NCI-H1694 treated with DMSO at 0.1 percent for 48 hours (cell line): Measurements from ENCODE around the gene RPS13.
"Not testable (repeated sequence)": the region's sequence is repeated elsewhere in the genome, so short reads cannot be mapped to it uniquely, and the experiment has no call there.

Experiments
- DNase-seq: peaks from one replicate; lab custom pipeline; 2025; lab: John Stamatoyannopoulos, UW

The RPS13 gene

DNA sequence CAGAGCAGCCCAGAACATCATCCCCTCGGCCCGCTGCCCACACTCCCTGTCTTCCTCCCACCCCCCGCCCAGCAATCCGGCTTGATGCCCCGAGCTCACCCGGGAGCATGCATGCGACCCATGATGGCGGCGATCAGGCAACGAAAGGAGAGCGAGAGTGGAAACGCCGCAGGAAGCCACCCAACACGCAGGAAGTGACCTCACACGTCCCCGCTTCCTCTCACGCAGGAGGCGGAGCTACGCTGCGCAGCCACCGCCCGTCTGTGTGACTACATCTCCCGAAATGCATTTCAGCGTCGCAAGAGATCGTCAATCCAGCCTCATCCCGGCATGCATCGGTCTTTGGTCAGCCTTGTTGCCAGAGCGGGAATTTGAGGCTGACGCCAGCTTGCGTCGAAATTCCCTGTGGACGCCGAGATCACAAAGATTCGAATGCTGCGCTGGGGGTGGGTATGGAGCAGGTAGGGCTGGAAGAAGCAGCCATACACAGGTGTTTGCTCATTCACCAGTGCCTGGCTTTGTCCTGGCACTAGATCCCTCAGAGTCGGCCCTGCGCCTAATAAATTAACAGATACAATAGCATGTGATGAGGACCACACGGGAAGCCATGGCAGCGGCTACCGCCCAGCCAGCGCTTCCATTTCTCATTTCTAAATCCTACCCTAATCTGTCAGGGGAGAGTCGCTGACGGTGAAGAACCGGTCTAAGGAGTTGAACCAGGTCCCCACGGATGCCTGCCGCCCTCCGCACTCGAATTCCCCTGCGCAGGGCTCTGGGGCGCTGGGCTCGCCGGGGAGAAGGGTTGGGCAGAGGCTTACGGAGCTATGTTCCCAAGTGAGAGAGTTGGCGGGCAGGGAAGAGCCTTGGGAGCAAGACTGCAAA is at the start of gene RPS13:
RPS13 (minus strand) TSS at position 148 of the 882 bp plus-strand sequence; CDS start at position 122, 26 bp downstream.
- peak; percentile 96 for DNase-seq

DNA sequence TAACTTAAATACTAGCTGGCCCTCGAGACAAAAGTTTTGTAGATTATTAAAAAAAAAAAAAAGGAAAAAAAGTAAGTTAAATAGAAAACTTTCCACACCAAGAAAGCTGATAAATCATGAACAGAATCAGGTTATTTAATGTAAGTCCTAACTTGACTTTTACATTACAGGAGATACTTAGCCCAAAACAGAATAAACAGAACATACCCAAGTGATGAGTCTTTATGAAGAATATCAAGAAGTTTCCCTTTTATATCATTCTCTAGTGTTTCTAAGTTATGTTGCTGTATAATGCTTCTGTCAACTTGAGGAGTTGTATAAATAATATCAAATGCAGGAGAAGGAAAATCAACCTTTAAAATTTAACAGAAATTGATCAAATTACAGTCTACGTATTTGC is 44.5 kb upstream of the RPS13 start:
- DNase-seq, result no peak

DNA sequence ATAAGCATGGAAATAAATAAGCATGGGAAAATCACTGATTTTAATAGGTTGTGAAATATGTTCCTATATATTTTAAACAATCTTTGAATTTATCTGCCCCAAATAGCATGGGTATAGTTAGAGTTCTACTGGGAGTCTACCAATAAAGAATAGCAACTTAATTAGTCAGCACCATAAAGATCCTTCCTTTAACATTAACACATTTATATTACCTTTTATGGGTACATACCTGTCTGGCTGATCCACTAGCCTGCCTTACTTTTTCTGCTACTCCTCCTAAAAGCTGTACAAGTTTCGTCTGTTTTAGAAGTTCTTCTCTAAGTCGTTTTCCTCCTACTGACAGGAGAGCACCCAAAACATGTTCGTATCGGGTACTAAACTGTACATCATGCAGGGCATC is 39.8 kb upstream of the RPS13 start:
- no peak for DNase-seq

DNA sequence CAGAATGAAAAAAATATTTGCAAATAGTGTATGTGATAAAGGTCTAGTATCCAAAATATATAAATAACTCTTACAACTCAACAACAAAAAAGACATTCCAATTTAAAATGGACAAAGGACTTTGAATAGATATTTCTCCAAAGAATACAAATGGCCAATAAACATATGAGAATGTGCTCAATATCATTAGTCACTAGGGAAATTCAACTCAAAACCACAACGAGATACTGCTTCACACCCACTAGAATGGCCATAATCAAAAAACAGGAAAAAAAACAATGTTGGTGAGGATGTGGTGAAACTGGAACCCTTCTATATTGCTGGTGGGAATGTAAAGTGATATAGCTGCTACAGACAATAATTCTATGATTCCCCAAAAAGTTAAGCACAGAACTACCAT is 38.6 kb upstream of the RPS13 start:
- no peak for DNase-seq

DNA sequence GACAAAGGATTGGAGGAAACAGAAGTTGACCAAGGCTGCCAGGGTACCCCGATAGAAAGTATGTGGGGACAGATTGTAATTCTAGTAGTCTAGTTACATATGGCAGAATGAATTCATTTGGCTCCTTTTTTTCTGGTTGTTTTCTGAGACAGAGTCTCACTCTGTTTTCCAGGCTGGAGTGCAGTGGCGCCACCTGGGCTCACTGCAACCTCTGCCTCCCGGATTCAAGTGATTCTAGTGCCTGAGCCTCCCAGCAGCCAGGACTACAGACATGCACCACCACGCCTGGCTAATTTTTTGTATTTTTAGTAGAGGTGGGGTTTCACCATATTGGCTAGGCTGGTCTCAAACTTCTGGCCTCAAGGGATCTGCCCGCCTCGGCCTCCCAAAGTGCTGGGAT is 30.3 kb upstream of the RPS13 start:
- not testable (repeated sequence) for DNase-seq

DNA sequence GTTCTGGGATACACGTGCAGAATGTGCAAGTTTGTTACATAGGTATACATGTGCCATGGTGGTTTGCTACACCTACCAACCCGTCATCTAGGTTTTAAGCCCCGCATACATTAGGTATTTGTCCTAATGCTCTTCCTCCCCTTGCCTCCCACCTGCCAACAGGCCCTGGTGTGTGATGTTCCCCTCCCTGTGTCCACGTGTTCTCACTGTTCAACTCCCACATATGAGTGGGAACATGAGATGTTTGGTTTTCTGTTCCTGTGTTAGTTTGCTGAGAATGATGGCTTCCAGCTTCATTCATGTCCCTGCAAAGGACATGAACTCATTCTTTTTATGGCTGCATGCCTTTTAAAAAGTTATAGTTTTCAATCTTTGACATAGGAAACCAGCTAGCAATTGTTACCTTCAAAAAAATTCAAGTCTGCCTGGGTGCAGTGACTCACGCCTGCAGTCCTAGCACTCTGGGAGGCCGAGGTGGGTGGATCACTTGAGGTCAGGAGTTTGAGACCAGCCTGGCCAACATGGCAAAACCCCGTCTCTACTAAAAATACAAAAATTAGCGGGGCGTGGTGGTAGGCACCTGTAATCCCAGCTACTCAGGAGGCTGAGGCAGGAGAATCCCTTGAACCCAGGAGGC is 28.1 kb upstream of the RPS13 start:
- not testable (repeated sequence) for DNase-seq

DNA sequence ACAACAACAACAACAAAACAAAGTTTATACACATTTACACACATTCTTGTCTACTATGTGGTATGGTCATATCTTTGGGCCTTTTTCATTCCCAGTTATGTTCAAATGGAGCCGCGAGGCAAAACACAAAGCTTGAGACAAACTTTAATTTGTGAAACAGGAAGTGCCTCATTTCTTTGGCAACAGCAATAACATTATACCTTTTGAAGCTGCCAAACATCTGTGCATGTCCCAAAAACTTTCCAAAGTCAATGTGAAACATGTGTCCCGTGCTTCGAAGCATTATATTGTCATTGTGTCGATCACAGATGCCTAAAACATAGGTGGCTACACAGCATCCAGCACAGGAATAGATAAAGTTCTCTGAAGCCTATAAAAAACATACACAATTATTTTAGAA is 25.0 kb upstream of the RPS13 start:
- no peak for DNase-seq

DNA sequence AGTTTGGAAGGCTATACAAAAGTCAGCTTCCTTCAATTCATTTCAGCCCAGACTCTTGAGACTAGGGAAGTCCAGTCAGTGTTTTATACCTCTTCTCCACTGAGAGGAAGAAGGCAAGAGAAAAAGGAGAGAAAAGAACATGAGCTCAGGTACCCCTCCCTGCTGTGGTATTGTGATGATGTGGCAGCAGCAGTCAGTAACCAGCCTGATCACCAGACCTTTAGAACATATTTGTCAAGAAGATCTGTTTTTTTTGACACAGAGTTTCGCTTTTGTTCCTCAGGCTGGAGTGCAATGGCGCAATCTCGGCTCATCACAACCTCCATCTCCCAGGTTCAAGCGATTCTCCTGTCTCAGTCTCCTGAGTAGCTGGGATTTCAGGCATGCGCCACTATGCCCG is 21.2 kb upstream of the RPS13 start:
- DNase-seq, result no peak

DNA sequence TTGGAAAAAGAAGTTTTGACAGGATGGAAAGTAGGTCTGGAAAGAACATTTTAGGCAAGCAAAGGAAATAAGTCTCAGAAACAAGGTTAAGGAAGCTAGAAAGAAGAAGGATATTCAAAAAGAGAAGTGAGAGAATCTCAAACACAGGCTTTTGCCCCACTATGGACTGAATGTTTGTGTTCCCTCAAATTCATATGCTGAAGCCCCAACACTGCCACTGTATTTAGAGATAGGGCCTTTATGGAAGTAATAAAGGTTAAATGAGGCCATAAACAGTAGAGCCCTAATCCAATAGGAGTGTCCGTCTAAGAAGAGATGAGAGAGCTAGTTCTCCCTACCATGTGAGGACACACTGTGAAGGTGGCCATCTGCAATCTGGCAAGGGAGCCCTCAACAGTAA is 20.6 kb upstream of the RPS13 start:
- DNase-seq, result no peak

DNA sequence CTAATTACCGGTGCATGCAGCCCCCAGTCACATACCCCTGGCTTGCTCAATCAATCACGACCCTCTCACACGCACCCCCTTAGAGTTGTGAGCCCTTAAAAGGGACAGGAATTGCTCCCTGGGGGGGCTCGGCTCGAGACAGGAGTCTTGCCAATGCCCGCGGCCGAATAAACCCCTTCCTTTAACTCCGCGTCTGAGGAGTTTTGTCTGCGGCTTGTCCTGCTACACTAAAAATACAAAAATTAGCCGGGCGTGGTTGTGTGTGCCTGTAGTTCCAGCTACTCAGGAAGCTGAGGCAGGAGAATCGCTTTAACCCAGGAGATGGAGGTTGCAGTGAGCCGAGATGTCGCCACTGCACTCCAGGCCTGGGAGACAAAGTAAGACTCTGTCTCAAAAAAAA is 8.5 kb upstream of the RPS13 start:
- DNase-seq, result not testable (repeated sequence)

DNA sequence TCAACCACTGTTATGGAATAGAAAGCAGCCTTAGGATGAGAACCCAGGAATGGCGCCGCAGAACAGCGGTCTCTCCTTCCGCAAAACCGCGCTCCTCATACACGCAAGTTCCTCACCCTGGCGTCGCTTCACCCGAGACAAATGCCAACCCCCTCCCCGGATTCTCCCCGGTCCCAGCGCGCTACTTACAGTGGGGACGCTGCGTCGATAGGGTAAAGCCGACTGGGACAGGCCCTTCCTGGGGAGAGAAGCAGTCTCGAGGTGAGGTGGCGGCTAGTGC is 287 bp downstream of the RPS13 start:
- DNase-seq, result no peak

DNA sequence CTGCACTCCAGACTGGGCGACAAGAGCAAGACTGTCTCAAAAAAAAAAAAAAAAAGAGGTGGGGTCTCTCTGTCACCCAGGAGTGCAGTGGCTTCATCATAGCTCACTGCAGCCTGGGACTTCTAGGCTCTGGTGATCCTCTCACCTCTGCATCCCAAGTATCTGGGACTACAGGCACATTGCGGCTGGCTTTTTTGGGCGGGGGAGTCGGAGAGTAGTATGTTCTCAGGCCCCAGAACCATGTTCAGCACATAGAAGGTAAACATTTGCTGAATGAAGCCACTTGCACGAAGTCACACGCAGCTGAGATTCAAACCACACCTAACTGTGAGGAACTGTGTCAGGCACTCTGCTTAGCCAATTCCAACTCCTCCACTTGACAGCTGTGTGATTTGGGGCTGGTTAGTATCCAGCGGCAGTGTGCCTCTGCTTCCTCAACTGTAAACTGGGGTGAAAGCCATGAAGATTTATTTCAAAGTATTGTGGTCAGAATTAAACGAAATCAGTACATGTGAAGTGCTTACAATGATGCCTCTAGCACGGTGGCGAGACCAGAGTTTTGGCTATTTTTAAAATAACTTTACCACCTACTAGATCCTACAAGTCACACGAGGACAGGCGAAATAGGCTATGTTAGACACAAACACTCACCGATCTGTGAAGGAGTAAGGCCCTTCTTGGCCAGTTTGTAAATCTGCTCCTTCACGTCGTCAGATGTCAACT is 789 bp downstream of the RPS13 start:
- DNase-seq, result no peak

DNA sequence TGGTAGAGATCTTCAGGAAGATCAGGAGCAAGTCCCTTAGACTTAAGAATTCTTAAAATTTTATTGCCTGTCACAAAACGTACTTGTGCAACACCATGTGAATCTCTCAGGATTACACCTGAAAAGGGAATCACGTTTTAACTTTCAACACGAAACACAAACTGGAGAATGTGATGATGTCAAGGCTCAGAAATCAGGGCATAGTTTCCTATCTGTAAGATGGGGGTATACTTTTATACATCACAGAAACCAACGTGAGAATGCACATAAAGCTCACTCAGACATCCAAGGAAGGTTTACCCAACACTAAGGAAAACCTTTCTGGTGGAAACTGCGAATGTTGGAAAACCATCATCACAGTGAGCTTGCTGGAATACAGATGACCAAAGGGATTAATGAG is 2.0 kb downstream of the RPS13 start:
- DNase-seq, result no peak

DNA sequence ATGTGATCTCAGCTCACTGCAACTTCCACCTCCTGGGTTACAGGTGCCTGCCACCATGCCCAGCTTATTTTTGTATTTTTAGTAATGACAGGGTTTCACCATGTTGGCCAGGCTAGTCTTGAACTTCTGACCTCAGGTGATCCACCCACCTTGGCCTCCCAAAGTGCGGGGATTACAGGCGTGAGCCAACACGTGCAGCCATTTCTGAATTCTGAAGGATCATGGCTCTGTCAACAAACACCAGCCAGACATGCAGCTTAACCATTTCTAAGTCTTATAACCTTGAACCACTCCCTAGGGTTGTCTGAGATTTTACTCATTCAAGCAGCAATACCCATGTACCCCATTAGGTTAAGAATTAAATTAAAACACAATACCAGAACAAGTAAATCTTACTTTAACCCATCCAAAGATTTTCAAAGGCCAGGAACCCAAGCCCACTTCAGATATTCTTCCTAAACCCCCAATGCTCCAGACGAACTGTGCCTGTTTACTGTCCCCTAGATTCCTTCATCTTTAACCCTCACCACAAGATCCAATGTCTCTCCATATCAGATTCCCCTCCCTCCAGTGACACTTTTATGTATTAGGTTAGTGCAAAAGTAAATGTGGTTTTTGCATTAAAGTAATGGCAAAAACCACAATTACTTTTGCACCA is 4.0 kb downstream of the RPS13 start:
- DNase-seq, result no peak

DNA sequence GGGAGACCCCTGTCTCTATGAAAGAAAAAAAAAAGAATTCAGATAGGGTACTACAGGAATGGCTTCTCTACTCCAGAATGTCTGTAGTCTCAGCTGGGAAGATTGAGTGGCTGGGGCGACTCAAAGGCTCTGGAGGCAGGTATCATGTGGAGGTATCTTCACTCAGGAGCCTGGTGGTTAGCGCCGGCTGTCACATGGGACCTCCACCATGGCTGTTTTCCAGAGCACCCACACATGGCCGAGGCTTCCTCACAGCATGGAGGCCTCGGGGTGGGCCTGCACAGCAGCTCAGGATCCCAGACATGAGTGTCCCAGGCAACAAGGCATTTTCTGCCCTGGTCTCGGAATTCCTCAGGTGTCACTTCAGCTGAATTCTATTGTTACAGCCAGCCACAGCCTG is 10.1 kb downstream of the RPS13 start:
- DNase-seq, result no peak

DNA sequence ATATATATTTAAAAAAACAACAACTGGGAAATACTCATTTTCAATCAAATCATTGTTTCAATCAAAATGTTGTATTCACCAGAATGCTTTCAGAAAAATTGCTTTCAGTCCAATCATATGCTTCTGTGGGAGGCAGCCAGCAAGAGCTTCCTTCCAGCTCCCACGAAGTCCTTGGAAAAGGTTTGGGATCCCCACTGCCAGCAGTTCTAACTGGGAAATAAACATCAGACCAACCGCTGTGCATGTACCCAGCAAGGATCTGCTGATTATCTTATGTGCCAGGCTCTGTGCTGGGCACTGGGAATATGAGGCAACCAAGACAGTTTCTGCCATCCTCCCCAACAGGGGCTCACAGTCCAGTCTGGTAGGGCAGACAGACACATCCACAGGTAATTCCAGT is 10.8 kb downstream of the RPS13 start:
- DNase-seq, result no peak

DNA sequence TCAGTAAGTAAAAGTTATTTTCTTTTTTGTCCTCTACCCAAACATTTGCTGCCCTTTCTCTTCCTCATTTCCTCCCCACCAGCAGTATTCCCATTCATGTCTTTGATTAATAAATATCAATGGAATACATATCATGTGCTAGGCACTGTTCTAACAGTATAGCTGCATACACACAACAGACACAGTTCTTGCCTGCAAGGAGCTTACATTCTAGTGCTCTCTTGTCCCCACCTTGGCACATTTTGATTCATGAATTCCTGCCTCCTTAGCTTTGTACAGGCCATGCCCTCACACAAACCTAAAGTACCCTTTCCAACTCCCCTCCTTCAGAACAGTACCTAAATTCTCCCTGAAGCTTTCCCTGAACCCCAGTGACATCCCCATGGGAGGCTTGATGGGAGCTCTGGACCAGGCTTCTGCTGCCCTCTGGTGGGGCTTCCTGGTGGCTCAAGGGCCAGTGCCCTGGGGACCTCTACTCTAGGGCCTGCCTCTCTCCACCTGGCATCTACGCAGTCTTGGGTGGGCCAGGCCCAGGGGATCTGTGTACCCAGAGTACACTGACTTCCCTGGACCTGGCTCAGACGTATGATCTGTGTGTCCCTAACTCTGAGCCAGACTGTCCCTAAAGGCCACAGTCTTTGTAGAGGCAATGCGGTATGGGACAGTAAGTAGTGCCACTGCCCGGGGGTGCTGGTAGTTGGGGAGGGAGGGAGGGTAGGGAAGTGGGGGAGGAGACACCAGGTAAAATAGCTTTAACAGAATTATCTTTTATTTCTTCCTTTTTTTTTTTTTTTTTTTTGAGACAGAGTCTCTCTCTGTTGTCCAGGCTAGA is 14.1 kb downstream of the RPS13 start:
- DNase-seq, result peak; percentile 28

DNA sequence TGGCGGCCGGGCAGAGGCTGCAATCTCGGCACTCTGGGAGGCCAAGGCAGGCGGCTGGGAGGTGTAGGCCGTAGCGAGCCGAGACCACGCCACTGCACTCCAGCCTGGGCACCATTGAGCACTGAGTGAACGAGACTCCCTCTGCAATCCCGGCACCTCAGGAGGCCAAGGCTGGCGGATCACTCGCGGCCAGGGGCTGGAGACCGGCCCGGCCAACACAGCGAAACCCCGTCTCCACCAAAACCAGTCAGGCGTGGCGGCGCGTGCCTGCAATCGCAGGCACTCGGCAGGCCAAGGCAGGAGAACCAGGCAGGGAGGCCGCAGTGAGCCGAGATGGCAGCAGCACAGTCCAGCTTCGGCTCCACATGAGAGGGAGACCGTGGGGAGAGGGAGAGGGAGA is 26.3 kb downstream of the RPS13 start:
- DNase-seq, result not testable (repeated sequence)

DNA sequence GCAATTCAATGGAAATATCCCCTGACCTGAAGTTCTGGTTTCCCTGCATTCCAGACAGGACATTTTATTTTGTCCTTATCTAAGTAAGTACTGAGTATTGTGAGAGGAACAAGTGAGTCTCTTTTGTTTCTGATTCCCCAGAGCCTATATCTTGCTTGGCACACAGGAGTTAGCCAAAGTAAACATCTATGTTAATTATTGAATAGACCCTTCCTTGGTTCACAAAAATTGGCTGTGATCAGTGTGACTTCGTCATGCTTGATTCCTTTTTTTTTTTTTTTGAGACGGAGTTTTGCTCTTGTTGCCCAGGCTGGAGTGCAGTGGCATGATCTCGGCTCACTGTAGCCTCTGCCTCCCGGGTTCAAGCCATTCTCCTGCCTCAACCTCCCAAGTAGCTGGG is 29.0 kb downstream of the RPS13 start:
- DNase-seq, result not testable (repeated sequence)

DNA sequence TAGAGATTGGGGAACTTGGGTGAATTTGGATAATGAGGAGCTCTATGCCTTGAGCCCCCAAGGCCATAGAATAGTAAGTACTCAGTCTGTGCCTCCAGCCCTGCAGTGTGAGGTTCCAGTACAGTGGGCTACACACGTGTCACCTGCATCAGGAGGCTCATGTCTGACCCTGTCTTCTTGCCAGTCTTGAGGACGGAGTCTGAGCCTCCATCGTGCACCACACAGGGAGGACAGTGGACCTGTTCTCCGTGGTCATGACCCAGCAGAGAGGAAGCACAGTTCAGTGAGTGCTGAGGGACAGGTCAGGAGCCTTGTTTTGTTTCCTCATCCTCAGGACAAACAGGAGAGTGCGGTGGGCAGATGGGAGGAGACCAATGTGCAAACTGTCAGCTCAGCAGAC is 30.8 kb downstream of the RPS13 start:
- no peak for DNase-seq
